ENCODE measurements around the gene VWA7. TPM values are rescaled to one million over a fixed set of nuclear protein-coding genes. Genes with fewer than 3 reads are reported as not detected.
"Not testable (repeated sequence)": the region's sequence is repeated elsewhere in the genome, so short reads cannot be mapped to it uniquely, and the experiment has no call there.

Gene VWA7
- polyA plus RNA-seq, 4 donors: 1.5 to 11.1 (median 5.5) TPM

- no peak for DNase-seq (ENCODE audit: low read depth in 4 of 4, low spot score in 3 of 4)
Measured at GRCh38 chr6:31805939-31806469, 28.9 kb upstream of the VWA7 start.

- DNase-seq (ENCODE audit: low read depth in 4 of 4, low spot score in 3 of 4): not testable (repeated sequence)
Measured at GRCh38 chr6:31801031-31801927, 24.2 kb upstream of the VWA7 start.

- no peak for DNase-seq (ENCODE audit: low read depth in 4 of 4, low spot score in 3 of 4)
Measured at GRCh38 chr6:31799781-31800180, 22.7 kb upstream of the VWA7 start.

GRCh38 chr6:31797588-31797987 is 20.5 kb upstream of the VWA7 start:
- DNase-seq (ENCODE audit: low read depth in 4 of 4, low spot score in 3 of 4): no peak

- no peak for DNase-seq (ENCODE audit: low read depth in 4 of 4, low spot score in 3 of 4)
Measured at GRCh38 chr6:31796993-31797385, 19.9 kb upstream of the VWA7 start.

GRCh38 chr6:31795616-31796298 is 18.6 kb upstream of the VWA7 start, which contains the start of gene VARS1:
Gene VARS1, minus strand, starts transcription at chr6:31795752. Its CDS starts 535 bp downstream, at chr6:31795217.
- DNase-seq (ENCODE audit: low read depth in 4 of 4, low spot score in 3 of 4): peak in 3 of 4 donors; percentile 65 to 76 (median 73)

GRCh38 chr6:31794866-31795615 is 17.9 kb upstream of the VWA7 start:
- DNase-seq (ENCODE audit: low read depth in 4 of 4, low spot score in 3 of 4): no peak

GRCh38 chr6:31794294-31794865 is 17.3 kb upstream of the VWA7 start:
- DNase-seq (ENCODE audit: low read depth in 4 of 4, low spot score in 3 of 4): no peak

GRCh38 chr6:31793927-31794245 is 16.8 kb upstream of the VWA7 start:
- not testable (repeated sequence) for DNase-seq (ENCODE audit: low read depth in 4 of 4, low spot score in 3 of 4)

GRCh38 chr6:31792761-31793171 is 15.6 kb upstream of the VWA7 start:
- no peak for DNase-seq (ENCODE audit: low read depth in 4 of 4, low spot score in 3 of 4)

- no peak for DNase-seq (ENCODE audit: low read depth in 4 of 4, low spot score in 3 of 4)
Measured at GRCh38 chr6:31792090-31792374, 14.9 kb upstream of the VWA7 start.

GRCh38 chr6:31791324-31792089 is 14.4 kb upstream of the VWA7 start:
- DNase-seq (ENCODE audit: low read depth in 4 of 4, low spot score in 3 of 4): no peak

- no peak for DNase-seq (ENCODE audit: low read depth in 4 of 4, low spot score in 3 of 4)
Measured at GRCh38 chr6:31785475-31785874, 8.3 kb upstream of the VWA7 start.

GRCh38 chr6:31784098-31784925 is 7.2 kb upstream of the VWA7 start:
- no peak for DNase-seq (ENCODE audit: low read depth in 4 of 4, low spot score in 3 of 4)

- DNase-seq (ENCODE audit: low read depth in 4 of 4, low spot score in 3 of 4): no peak
Measured at GRCh38 chr6:31782126-31782855, 5.2 kb upstream of the VWA7 start.

- no peak for DNase-seq (ENCODE audit: low read depth in 4 of 4, low spot score in 3 of 4)
Measured at GRCh38 chr6:31781244-31782125, 4.4 kb upstream of the VWA7 start.

GRCh38 chr6:31780507-31781243 is 3.5 kb upstream of the VWA7 start:
- no peak for DNase-seq (ENCODE audit: low read depth in 4 of 4, low spot score in 3 of 4)

All from left renal pelvis (tissue), 4 donors.